Measurements from ENCODE around the gene ALDH2. TPM values are rescaled to one million over a fixed set of nuclear protein-coding genes. Genes with fewer than 3 reads are reported as not detected.
A peak's percentile ranks its signal among the peaks of the same experiment; 100 is the strongest.

ALDH2 gene
- total and polyA plus RNA-seq, 10 of the 15 experiments (the other 5 are each of a cell fraction or from before 2014, with no cell fraction given) = 1.4 to 16.4 (median 8.7) TPM

DNA sequence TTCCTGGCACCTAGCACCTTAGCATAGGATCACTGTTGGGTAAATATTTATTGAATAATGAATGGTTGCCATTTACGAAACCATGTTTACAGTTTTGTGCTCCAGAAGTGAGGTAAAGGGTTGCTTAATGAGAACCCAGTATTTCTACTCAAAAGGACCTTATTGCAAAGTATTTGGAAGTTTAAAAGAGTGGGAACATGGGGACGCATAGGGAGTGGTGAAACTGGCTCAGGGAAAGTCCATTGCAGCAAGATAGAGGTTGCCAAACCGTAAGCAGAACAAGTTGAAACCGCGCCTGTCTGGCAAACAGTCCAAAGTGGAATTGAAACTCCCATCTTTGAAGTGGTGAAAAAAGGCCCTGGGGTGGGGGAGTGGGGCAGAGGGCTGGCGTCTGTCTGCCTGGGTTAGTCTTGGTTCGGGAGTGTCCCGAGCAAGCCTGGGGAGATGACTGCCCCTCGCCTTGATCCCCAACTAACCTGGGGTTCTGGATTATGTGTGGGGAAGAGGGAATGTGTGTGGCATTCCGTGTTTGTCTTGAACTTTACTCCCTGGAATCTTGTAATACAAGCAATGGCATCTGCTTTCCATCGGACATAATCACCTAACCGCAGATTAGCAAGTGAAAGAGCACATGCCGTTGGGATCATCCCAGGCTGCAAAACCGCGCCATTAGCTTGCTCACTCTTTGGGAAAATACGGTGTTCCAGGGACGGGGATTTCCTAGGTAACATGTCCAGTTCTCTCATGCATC is 7.2 kb downstream of the ALDH2 start (continued):
- peak; percentile 61; the same call in 1 of the 2 replicates for TF ChIP-seq CBFB (IDR thresholded peaks at IDR 0.05; ENCODE audit: low read depth)
- TF ChIP-seq SMAD5 (IDR thresholded peaks at IDR 0.05; ENCODE audit: low read depth) = no peak
- peak; percentile 78 for TF ChIP-seq PAX5 (IDR thresholded peaks at IDR 0.05; ENCODE audit: borderline replicate concordance, low read depth, low read length)
- TF ChIP-seq HDAC2 (IDR thresholded peaks at IDR 0.05) = no peak
- no peak for TF ChIP-seq POLR2A (IDR thresholded peaks at IDR 0.05; ENCODE audit: low read depth, low read length)
- TF ChIP-seq, protein P1, sequence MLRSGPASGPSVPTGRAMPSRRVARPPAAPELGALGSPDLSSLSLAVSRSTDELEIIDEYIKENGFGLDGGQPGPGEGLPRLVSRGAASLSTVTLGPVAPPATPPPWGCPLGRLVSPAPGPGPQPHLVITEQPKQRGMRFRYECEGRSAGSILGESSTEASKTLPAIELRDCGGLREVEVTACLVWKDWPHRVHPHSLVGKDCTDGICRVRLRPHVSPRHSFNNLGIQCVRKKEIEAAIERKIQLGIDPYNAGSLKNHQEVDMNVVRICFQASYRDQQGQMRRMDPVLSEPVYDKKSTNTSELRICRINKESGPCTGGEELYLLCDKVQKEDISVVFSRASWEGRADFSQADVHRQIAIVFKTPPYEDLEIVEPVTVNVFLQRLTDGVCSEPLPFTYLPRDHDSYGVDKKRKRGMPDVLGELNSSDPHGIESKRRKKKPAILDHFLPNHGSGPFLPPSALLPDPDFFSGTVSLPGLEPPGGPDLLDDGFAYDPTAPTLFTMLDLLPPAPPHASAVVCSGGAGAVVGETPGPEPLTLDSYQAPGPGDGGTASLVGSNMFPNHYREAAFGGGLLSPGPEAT (IDR thresholded peaks at IDR 0.05; ENCODE audit: low read depth) = peak; percentile 95
- TF ChIP-seq, protein P2, sequence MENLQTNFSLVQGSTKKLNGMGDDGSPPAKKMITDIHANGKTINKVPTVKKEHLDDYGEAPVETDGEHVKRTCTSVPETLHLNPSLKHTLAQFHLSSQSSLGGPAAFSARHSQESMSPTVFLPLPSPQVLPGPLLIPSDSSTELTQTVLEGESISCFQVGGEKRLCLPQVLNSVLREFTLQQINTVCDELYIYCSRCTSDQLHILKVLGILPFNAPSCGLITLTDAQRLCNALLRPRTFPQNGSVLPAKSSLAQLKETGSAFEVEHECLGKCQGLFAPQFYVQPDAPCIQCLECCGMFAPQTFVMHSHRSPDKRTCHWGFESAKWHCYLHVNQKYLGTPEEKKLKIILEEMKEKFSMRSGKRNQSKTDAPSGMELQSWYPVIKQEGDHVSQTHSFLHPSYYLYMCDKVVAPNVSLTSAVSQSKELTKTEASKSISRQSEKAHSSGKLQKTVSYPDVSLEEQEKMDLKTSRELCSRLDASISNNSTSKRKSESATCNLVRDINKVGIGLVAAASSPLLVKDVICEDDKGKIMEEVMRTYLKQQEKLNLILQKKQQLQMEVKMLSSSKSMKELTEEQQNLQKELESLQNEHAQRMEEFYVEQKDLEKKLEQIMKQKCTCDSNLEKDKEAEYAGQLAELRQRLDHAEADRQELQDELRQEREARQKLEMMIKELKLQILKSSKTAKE (IDR thresholded peaks at IDR 0.05; ENCODE audit: low read depth, poor library complexity, severe bottlenecking) = peak; percentile 99
- TF ChIP-seq ETV6 (conservative IDR thresholded peaks at IDR 0.05 in 1 of 2, IDR thresholded peaks at IDR 0.05 in 1 of 2; ENCODE audit: borderline replicate concordance in 1 of 2, low read depth in 1 of 2) = no peak
- peak; percentile 83 for TF ChIP-seq MTA2 (IDR thresholded peaks at IDR 0.05; ENCODE audit: low read depth)
- TF ChIP-seq ATF7 (IDR thresholded peaks at IDR 0.05; ENCODE audit: low read depth) = peak; percentile 51
- TF ChIP-seq FOXM1 (IDR thresholded peaks at IDR 0.05; ENCODE audit: low read depth, low read length) = no peak
- TF ChIP-seq, protein P3, sequence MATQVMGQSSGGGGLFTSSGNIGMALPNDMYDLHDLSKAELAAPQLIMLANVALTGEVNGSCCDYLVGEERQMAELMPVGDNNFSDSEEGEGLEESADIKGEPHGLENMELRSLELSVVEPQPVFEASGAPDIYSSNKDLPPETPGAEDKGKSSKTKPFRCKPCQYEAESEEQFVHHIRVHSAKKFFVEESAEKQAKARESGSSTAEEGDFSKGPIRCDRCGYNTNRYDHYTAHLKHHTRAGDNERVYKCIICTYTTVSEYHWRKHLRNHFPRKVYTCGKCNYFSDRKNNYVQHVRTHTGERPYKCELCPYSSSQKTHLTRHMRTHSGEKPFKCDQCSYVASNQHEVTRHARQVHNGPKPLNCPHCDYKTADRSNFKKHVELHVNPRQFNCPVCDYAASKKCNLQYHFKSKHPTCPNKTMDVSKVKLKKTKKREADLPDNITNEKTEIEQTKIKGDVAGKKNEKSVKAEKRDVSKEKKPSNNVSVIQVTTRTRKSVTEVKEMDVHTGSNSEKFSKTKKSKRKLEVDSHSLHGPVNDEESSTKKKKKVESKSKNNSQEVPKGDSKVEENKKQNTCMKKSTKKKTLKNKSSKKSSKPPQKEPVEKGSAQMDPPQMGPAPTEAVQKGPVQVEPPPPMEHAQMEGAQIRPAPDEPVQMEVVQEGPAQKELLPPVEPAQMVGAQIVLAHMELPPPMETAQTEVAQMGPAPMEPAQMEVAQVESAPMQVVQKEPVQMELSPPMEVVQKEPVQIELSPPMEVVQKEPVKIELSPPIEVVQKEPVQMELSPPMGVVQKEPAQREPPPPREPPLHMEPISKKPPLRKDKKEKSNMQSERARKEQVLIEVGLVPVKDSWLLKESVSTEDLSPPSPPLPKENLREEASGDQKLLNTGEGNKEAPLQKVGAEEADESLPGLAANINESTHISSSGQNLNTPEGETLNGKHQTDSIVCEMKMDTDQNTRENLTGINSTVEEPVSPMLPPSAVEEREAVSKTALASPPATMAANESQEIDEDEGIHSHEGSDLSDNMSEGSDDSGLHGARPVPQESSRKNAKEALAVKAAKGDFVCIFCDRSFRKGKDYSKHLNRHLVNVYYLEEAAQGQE (IDR thresholded peaks at IDR 0.05; ENCODE audit: low read depth, low read length) = no peak
- TF ChIP-seq, protein P4, sequence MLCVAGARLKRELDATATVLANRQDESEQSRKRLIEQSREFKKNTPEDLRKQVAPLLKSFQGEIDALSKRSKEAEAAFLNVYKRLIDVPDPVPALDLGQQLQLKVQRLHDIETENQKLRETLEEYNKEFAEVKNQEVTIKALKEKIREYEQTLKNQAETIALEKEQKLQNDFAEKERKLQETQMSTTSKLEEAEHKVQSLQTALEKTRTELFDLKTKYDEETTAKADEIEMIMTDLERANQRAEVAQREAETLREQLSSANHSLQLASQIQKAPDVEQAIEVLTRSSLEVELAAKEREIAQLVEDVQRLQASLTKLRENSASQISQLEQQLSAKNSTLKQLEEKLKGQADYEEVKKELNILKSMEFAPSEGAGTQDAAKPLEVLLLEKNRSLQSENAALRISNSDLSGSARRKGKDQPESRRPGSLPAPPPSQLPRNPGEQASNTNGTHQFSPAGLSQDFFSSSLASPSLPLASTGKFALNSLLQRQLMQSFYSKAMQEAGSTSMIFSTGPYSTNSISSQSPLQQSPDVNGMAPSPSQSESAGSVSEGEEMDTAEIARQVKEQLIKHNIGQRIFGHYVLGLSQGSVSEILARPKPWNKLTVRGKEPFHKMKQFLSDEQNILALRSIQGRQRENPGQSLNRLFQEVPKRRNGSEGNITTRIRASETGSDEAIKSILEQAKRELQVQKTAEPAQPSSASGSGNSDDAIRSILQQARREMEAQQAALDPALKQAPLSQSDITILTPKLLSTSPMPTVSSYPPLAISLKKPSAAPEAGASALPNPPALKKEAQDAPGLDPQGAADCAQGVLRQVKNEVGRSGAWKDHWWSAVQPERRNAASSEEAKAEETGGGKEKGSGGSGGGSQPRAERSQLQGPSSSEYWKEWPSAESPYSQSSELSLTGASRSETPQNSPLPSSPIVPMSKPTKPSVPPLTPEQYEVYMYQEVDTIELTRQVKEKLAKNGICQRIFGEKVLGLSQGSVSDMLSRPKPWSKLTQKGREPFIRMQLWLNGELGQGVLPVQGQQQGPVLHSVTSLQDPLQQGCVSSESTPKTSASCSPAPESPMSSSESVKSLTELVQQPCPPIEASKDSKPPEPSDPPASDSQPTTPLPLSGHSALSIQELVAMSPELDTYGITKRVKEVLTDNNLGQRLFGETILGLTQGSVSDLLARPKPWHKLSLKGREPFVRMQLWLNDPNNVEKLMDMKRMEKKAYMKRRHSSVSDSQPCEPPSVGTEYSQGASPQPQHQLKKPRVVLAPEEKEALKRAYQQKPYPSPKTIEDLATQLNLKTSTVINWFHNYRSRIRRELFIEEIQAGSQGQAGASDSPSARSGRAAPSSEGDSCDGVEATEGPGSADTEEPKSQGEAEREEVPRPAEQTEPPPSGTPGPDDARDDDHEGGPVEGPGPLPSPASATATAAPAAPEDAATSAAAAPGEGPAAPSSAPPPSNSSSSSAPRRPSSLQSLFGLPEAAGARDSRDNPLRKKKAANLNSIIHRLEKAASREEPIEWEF (IDR thresholded peaks at IDR 0.05; ENCODE audit: insufficient replicate concordance, low read depth, low read length) = no peak
- no peak for TF ChIP-seq MEF2A (IDR thresholded peaks at IDR 0.05; ENCODE audit: insufficient read depth, low read depth, low read length)
- peak; percentile 91 for TF ChIP-seq RUNX3 (IDR thresholded peaks at IDR 0.05; ENCODE audit: low read length)
- TF ChIP-seq ESRRA (IDR thresholded peaks at IDR 0.05; ENCODE audit: low read length) = no peak
- TF ChIP-seq FOXK2 (IDR thresholded peaks at IDR 0.05) = no peak
- TF ChIP-seq IKZF2 (IDR thresholded peaks at IDR 0.05) = peak; percentile 96 to 97

All from GM12878 (cell line).